Mesendoderm (in vitro differentiated cells): Measurements from ENCODE around the gene PHC3. TPM values are rescaled to one million over a fixed set of nuclear protein-coding genes. Genes with fewer than 3 reads are reported as not detected.

Experiments
- DNase-seq: peaks from one replicate; pipeline ENCODE4 v3.0.0; 2013
- H2AK5ac ChIP-seq: 2 replicates; pipeline ENCODE4 v1.6.1; 2013; ENCODE audit warnings: low read length, inconsistent platforms
- H2BK120ac ChIP-seq: 2 replicates; pipeline ENCODE4 v1.6.1; 2013; ENCODE audit warnings: low read depth, mild to moderate bottlenecking, low read length, moderate library complexity, mixed read lengths
- H2BK15ac ChIP-seq: replicated peaks from 2 replicates; pipeline ENCODE4 v1.6.1; 2013; ENCODE audit warnings: low read depth, mild to moderate bottlenecking, moderate library complexity
- H2BK5ac ChIP-seq: 2 replicates; pipeline ENCODE4 v1.6.1; 2013; ENCODE audit warnings: low read length, inconsistent platforms
- H3K18ac ChIP-seq: 2 replicates; pipeline ENCODE4 v1.6.1; 2013; ENCODE audit warnings: mild to moderate bottlenecking, low read length, mixed read lengths
- H3K23ac ChIP-seq: one replicate; pipeline ENCODE4 v1.6.1; 2013; ENCODE audit warnings: low read length
- H3K27ac ChIP-seq: 2 replicates; pipeline ENCODE4 v1.5.1; 2013; ENCODE audit warnings: low read depth, mild to moderate bottlenecking, inconsistent platforms, low read length, moderate library complexity
- H3K27me3 ChIP-seq: 2 replicates; pipeline ENCODE4 v1.6.1; 2013; ENCODE audit warnings: low read length, control low read depth, mild to moderate bottlenecking, inconsistent platforms; ENCODE audit not compliant: insufficient read depth, poor library complexity
- H3K36me3 ChIP-seq: 2 replicates; pipeline ENCODE4 v1.6.1; 2013; ENCODE audit warnings: low read length, inconsistent platforms; ENCODE audit not compliant: control insufficient read depth, insufficient read depth
- H3K4ac ChIP-seq: one replicate; pipeline ENCODE4 v1.6.1; 2013; ENCODE audit warnings: low read depth, mild to moderate bottlenecking, low read length, moderate library complexity
- H3K4me1 ChIP-seq: 2 replicates; pipeline ENCODE4 v1.6.1; 2013; ENCODE audit warnings: low read depth, low read length, inconsistent platforms; ENCODE audit not compliant: control insufficient read depth
- H3K4me2 ChIP-seq: 2 replicates; pipeline ENCODE4 v1.6.1; 2013; ENCODE audit warnings: low read length
- H3K4me3 ChIP-seq: 2 replicates; pipeline ENCODE4 v1.5.1; 2013; ENCODE audit warnings: mild to moderate bottlenecking, low read length
- H3K56ac ChIP-seq: one replicate; pipeline ENCODE4 v1.6.1; 2013; ENCODE audit warnings: low read length
- H3K79me1 ChIP-seq: 2 replicates; pipeline ENCODE4 v1.6.1; 2013; ENCODE audit warnings: low read length, inconsistent platforms
- H3K79me2 ChIP-seq: 2 replicates; pipeline ENCODE4 v1.6.1; 2013; ENCODE audit warnings: mild to moderate bottlenecking, low read length; ENCODE audit not compliant: control insufficient read depth, insufficient read depth
- H3K9ac ChIP-seq: 2 replicates; pipeline ENCODE4 v1.6.1; 2013; ENCODE audit warnings: low read length, inconsistent platforms
- H4K5ac ChIP-seq: one replicate; pipeline ENCODE4 v1.6.1; 2013; ENCODE audit warnings: low read length
- H4K8ac ChIP-seq: one replicate; pipeline ENCODE4 v1.6.1; 2013; ENCODE audit warnings: low read depth, mild to moderate bottlenecking, control low read depth, low read length, moderate library complexity
- WGBS: extraction: QIAGEN DNeasy Blood & Tissue Kit; methylation state at CpG from one replicate; pipeline ENCODE4 v1.1.7; 2013; ENCODE audit warnings: low lambda C conversion rate, missing lambda C conversion rate; ENCODE audit not compliant: insufficient coverage; ENCODE audit errors: extremely low coverage; 5-methylcytosine and 5-hydroxymethylcytosine counted together
- polyA plus RNA-seq, 2 experiments: library from polyadenylated mRNA; stranded (reverse); fragments of 200-250 nt; gene quantifications; one replicate each; pipeline ENCODE4 v1.2.3, GENCODE V29; 2013

The PHC3 gene
- polyA plus RNA-seq (2013, experiment 1 of 2) = 23.5 TPM
- 22.9 TPM for polyA plus RNA-seq (2013, experiment 2 of 2)

GRCh38 chr3:170180908-170181885 lies at the start of gene PHC3:
PHC3 (minus strand) TSS chr3:170181733; CDS start chr3:170181715, 18 bp downstream.
- no peaks in the 10 kb centered on the region for H3K36me3 ChIP-seq
- peak within 1 kb of the TSS; percentile 97 for H3K56ac ChIP-seq
- H2BK120ac ChIP-seq = peak within 1 kb of the TSS; percentile 17
- no peak within 1 kb of the TSS for H3K4ac ChIP-seq
- H3K27ac ChIP-seq = no peak within 1 kb of the TSS
- peaks cover 4% of the 10 kb centered on the region for H3K79me1 ChIP-seq
- peaks cover 12% of the 10 kb centered on the region for H3K79me2 ChIP-seq
- H4K8ac ChIP-seq = no peak within 1 kb of the TSS
- H2AK5ac ChIP-seq = no peak within 1 kb of the TSS
- H3K23ac ChIP-seq = no peak within 1 kb of the TSS
- peak within 1 kb of the TSS; percentile 96 for H3K4me3 ChIP-seq
- peak within 1 kb of the TSS; percentile 94 for H3K9ac ChIP-seq
- H2BK15ac ChIP-seq = no peak within 1 kb of the TSS
- H3K27me3 ChIP-seq = no peaks in the 10 kb centered on the region
- peak; percentile 95 for DNase-seq
- H4K5ac ChIP-seq = no peak within 1 kb of the TSS
- peaks cover 4% of the 10 kb centered on the region for H3K4me1 ChIP-seq
- no CpG with 5 or more reads among the region's 71 CpGs for WGBS
- H2BK5ac ChIP-seq = no peak within 1 kb of the TSS
- peak within 1 kb of the TSS; percentile 33 for H3K4me2 ChIP-seq
- H3K18ac ChIP-seq = peak within 1 kb of the TSS; percentile 43

- Histone ChIP-seq H2AK5ac (no peak overlapping the region), H3K56ac (no peak overlapping the region), H2BK15ac (no peak overlapping the region), H3K36me3 (no peaks in the 10 kb centered on the region), H3K4me2 (no peak overlapping the region), H3K4me3 (no peak overlapping the region), H3K27ac (no peak overlapping the region), H2BK5ac (no peak overlapping the region), H4K8ac (no peak overlapping the region), H3K9ac (no peak overlapping the region), H3K23ac (no peak overlapping the region), H4K5ac (no peak overlapping the region), H3K27me3 (no peaks in the 10 kb centered on the region), H3K18ac (no peak overlapping the region), H3K4me1 (no peaks in the 10 kb centered on the region), H3K79me2 (peaks cover 71% of the 10 kb centered on the region), H3K4ac (no peak overlapping the region), H2BK120ac (no peak overlapping the region), H3K79me1 (peaks cover 5% of the 10 kb centered on the region)
- no peak for DNase-seq
- no CpG with 5 or more reads among the region's 2 CpGs for WGBS
These were observed 46.7 kb upstream of the PHC3 start for GRCh38 chr3:170228093-170228766.

DNA sequence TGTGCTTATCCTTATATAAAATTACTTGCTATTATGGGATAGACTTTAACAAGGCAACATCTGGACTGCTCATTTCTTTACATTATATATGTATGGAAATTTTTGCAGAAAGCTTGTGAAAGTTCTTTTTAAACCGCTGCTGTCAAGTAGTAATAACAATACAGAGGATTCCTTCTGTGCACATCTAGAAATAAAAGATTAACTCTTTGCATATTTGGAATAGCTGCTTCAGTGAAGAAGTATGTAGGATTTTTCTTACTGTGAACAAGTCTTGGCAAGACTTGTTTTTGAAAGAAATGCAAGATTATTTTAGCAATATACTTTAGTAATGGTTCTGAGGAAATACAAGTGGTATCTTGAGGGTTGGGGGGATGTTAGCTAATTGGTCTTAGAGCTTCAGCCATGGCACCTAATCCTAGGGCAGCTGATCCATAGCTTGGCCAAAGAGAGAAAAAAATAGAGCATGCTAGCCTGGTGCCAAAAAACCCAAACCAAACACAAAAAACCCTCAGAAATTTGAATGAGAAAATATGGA lies 45.0 kb upstream of the PHC3 start:
- no peak overlapping the region for H2BK120ac ChIP-seq
- H3K9ac ChIP-seq = no peak overlapping the region
- no peak overlapping the region for H2BK15ac ChIP-seq
- H3K4ac ChIP-seq = no peak overlapping the region
- H4K5ac ChIP-seq = no peak overlapping the region
- H4K8ac ChIP-seq = no peak overlapping the region
- no peak overlapping the region for H2BK5ac ChIP-seq
- no peaks in the 10 kb centered on the region for H3K4me1 ChIP-seq
- no peak overlapping the region for H2AK5ac ChIP-seq
- no peak for DNase-seq
- H3K27me3 ChIP-seq = no peaks in the 10 kb centered on the region
- no peak overlapping the region for H3K4me2 ChIP-seq
- H3K4me3 ChIP-seq = no peak overlapping the region
- peaks cover 66% of the 10 kb centered on the region for H3K79me2 ChIP-seq
- no peak overlapping the region for H3K23ac ChIP-seq
- H3K27ac ChIP-seq = no peak overlapping the region
- H3K79me1 ChIP-seq = peaks cover 5% of the 10 kb centered on the region
- WGBS = no CpG with 5 or more reads among the region's 1 CpG
- H3K36me3 ChIP-seq = no peaks in the 10 kb centered on the region
- H3K56ac ChIP-seq = no peak overlapping the region
- H3K18ac ChIP-seq = peak overlapping the region; percentile 18

GRCh38 chr3:170225166-170225565 lies 43.6 kb upstream of the PHC3 start:
- Histone ChIP-seq H3K9ac (no peak overlapping the region), H2BK120ac (no peak overlapping the region), H2AK5ac (no peak overlapping the region), H3K27me3 (no peaks in the 10 kb centered on the region), H3K4me1 (no peaks in the 10 kb centered on the region), H3K23ac (no peak overlapping the region), H4K8ac (no peak overlapping the region), H3K4ac (no peak overlapping the region), H3K36me3 (no peaks in the 10 kb centered on the region), H3K79me2 (peaks cover 60% of the 10 kb centered on the region), H3K18ac (no peak overlapping the region), H3K4me2 (no peak overlapping the region), H3K79me1 (peaks cover 5% of the 10 kb centered on the region), H2BK15ac (no peak overlapping the region), H3K27ac (no peak overlapping the region), H4K5ac (no peak overlapping the region), H3K56ac (no peak overlapping the region), H3K4me3 (no peak overlapping the region), H2BK5ac (no peak overlapping the region)
- WGBS = no CpG with 5 or more reads among the region's 1 CpG
- no peak for DNase-seq

DNA sequence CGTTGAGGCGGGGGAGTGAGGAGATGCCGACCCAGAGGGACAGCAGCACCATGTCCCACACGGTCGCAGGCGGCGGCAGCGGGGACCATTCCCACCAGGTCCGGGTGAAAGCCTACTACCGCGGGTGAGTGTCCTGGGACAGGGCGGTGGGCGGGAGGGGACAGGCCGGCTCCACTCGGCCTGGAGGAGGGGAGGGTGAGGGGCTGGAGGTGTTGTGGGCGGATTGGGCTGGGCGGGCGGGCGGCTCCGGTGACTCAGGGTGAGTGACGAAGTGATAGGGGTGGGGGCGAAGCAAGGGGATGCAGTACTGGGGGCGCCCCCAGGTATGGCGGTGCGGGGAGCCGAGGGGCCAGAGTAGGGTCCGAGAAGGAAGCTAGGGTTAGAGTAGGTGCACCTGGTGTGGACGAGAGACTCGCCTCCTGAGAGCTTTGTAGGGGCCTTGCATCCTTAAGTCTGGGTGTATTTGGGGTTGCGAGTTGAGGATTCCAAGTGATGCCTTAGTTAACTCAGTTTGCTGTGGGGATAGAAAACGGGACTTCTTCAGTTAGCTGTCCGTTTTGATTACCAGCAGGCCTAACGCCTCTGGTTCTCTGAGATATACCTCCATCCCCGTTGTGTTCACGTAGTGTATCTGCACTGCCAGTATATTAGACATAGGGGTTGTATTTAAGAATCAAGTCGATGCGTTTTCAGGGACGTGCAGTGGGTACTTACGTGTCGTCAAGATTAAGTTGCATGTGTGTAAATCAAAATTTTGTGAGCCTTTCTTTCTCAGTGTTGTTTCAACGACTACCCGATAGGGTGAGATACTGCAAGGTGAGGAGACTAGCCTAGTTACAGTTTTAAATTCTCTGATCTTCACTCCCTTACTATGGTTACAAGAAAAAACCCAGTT lies 41.4 kb upstream of the PHC3 start:
- H3K36me3 ChIP-seq = no peaks in the 10 kb centered on the region
- peak overlapping the region; percentile 89 for H3K9ac ChIP-seq
- H3K27ac ChIP-seq = peak overlapping the region; percentile 89
- H3K4me1 ChIP-seq = no peaks in the 10 kb centered on the region
- H4K8ac ChIP-seq = no peak overlapping the region
- H3K27me3 ChIP-seq = no peaks in the 10 kb centered on the region
- H2BK5ac ChIP-seq = no peak overlapping the region
- H3K4me2 ChIP-seq = peak overlapping the region; percentile 81
- H3K18ac ChIP-seq = peak overlapping the region; percentile 94
- DNase-seq = peak; percentile 65
- no peak overlapping the region for H4K5ac ChIP-seq
- H3K23ac ChIP-seq = no peak overlapping the region
- peak overlapping the region; percentile 97 for H3K56ac ChIP-seq
- no CpG with 5 or more reads among the region's 42 CpGs for WGBS
- H3K4me3 ChIP-seq = peak overlapping the region; percentile 73
- peaks cover under 1% of the 10 kb centered on the region for H3K79me1 ChIP-seq
- no peak overlapping the region for H2AK5ac ChIP-seq
- H3K79me2 ChIP-seq = peaks cover 43% of the 10 kb centered on the region
- peak overlapping the region; percentile 92 for H3K4ac ChIP-seq
- H2BK15ac ChIP-seq = no peak overlapping the region
- H2BK120ac ChIP-seq = no peak overlapping the region
